HepG2 (cell line): ENCODE data around the gene EIF6. TPM values are rescaled to one million over a fixed set of nuclear protein-coding genes. Genes with fewer than 3 reads are reported as not detected.

ENCODE experiments used
- ARNTL ChIP-seq: sonication (generic); formaldehyde crosslinking; IDR thresholded peaks from 2 replicates; pipeline ENCODE4 v1.4.0; 2020; ENCODE audit warnings: mild to moderate bottlenecking, missing genetic modification reagents
- FOXJ3 ChIP-seq: sonication (generic); formaldehyde crosslinking; IDR thresholded peaks from 2 replicates; pipeline ENCODE4 v1.4.0; 2020; ENCODE audit warnings: missing genetic modification reagents, mild to moderate bottlenecking, borderline replicate concordance
- MIXL1 ChIP-seq: IDR thresholded peaks from 2 replicates; pipeline ENCODE4 v1.6.1; 2016
- NAIF1 ChIP-seq: sonication (generic); formaldehyde crosslinking; IDR thresholded peaks from 2 replicates; pipeline ENCODE4 v1.5.0; 2020; ENCODE audit warnings: mild to moderate bottlenecking, missing genetic modification reagents, borderline replicate concordance
- NRL ChIP-seq: sonication (generic); formaldehyde crosslinking; IDR thresholded peaks from 2 replicates; pipeline ENCODE4 v1.5.0; 2020; ENCODE audit warnings: missing genetic modification reagents, mild to moderate bottlenecking, moderate library complexity, borderline replicate concordance
- SOX13 ChIP-seq, 3 experiments: fragments of 450-650 bp in 1 of 3; sonication (generic) in 1 of 3; formaldehyde crosslinking in 1 of 3; IDR thresholded peaks in 2 of 3; conservative IDR thresholded peaks in 1 of 3; 2 replicates each; pipeline versions ENCODE4 v1.5.0 to v1.6.1; 2016 to 2020; ENCODE audit warnings: antibody characterized with exemption in 1 of 3, mild to moderate bottlenecking in 1 of 3, missing compliant biosample characterization in 1 of 3, missing genetic modification reagents in 1 of 3, moderate library complexity in 1 of 3
- SRSF1 ChIP-seq: fragments of 200-400 bp; formaldehyde crosslinking; optimal IDR thresholded peaks from 2 replicates; pipeline ENCODE3; 2017; ENCODE audit warnings: mild to moderate bottlenecking, low read depth, low read length, moderate library complexity
- ZNF230 ChIP-seq: sonication (generic); formaldehyde crosslinking; IDR thresholded peaks from 2 replicates; pipeline ENCODE4 v1.4.0; 2020; ENCODE audit warnings: mild to moderate bottlenecking, missing genetic modification reagents
- ZNF333 ChIP-seq: sonication (generic); formaldehyde crosslinking; IDR thresholded peaks from 2 replicates; pipeline ENCODE4 v1.4.0; 2020; ENCODE audit warnings: mild to moderate bottlenecking, missing genetic modification reagents, borderline replicate concordance
- ZNF563 ChIP-seq: sonication (generic); formaldehyde crosslinking; IDR thresholded peaks from 2 replicates; pipeline ENCODE4 v1.8.0; 2022; ENCODE audit warnings: mild to moderate bottlenecking, moderate library complexity, missing genetic modification reagents
- ZNF776 ChIP-seq: sonication (generic); formaldehyde crosslinking; IDR thresholded peaks from 2 replicates; pipeline ENCODE4 v1.4.0; 2020; ENCODE audit warnings: mild to moderate bottlenecking, missing genetic modification reagents
- polyA plus RNA-seq, 8 experiments: library from polyadenylated mRNA; depleted of rRNA in 3 of 8; stranded (reverse) in 7 of 8; unstranded in 1 of 8; fragments of >200 nt; fragmentation: Illumina TruSeq in 4 of 8; extraction: Trizol in 4 of 8; gene quantifications; 2 replicates each; pipeline versions ENCODE4 v1.2.1 to v1.2.3, GENCODE V29; 2011 to 2016; ENCODE audit warnings: low read depth in 4 of 8, missing spikeins in 1 of 8, mixed read lengths in 1 of 8; ENCODE audit not compliant: insufficient read depth in 1 of 8
- total RNA-seq, 5 experiments: library from RNA; depleted of rRNA; stranded (reverse); fragments of >200 nt; fragmentation: Illumina TruSeq; extraction: Trizol; gene quantifications; 2 replicates each; pipeline ENCODE4 v1.2.3, GENCODE V29; 2016; ENCODE audit warnings: low read depth in 1 of 5
- TF ChIP-seq, protein P1 (sequence below): IDR thresholded peaks from 2 replicates; pipeline ENCODE4 v1.6.1; 2016; ENCODE audit warnings: control low read depth
- TF ChIP-seq, protein P2 (sequence below): sonication (generic); formaldehyde crosslinking; IDR thresholded peaks from 2 replicates; pipeline ENCODE4 v1.5.1; 2020; ENCODE audit warnings: mild to moderate bottlenecking, missing genetic modification reagents, moderate library complexity
- TF ChIP-seq, protein P3 (sequence below): sonication (generic); formaldehyde crosslinking; IDR thresholded peaks from 2 replicates; pipeline ENCODE4 v1.8.0; 2022; ENCODE audit warnings: missing genetic modification reagents, mild to moderate bottlenecking, inconsistent platforms, borderline replicate concordance
- TF ChIP-seq, protein P4 (sequence below): sonication (generic); formaldehyde crosslinking; IDR thresholded peaks from 2 replicates; pipeline ENCODE4 v1.4.0; 2020; ENCODE audit warnings: missing genetic modification reagents
- TF ChIP-seq, protein P5 (sequence below): conservative IDR thresholded peaks from 2 replicates; pipeline ENCODE4 v1.6.1; 2018; ENCODE audit warnings: missing genetic modification reagents
- TF ChIP-seq, protein P6 (sequence below), 2 experiments: sonication (generic) in 1 of 2; formaldehyde crosslinking in 1 of 2; IDR thresholded peaks; 2 replicates each; pipeline versions ENCODE4 v1.4.0 to v1.6.1; 2018 to 2020; ENCODE audit warnings: missing genetic modification reagents in 2 of 2, borderline replicate concordance in 1 of 2, low read depth in 1 of 2, mild to moderate bottlenecking in 1 of 2, missing biosample characterization in 1 of 2

The EIF6 gene
- total and polyA plus RNA-seq, 2 of the 13 experiments (the other 11 are each of a cell fraction or from before 2014, with no cell fraction given), result 462 to 466 TPM

DNA sequence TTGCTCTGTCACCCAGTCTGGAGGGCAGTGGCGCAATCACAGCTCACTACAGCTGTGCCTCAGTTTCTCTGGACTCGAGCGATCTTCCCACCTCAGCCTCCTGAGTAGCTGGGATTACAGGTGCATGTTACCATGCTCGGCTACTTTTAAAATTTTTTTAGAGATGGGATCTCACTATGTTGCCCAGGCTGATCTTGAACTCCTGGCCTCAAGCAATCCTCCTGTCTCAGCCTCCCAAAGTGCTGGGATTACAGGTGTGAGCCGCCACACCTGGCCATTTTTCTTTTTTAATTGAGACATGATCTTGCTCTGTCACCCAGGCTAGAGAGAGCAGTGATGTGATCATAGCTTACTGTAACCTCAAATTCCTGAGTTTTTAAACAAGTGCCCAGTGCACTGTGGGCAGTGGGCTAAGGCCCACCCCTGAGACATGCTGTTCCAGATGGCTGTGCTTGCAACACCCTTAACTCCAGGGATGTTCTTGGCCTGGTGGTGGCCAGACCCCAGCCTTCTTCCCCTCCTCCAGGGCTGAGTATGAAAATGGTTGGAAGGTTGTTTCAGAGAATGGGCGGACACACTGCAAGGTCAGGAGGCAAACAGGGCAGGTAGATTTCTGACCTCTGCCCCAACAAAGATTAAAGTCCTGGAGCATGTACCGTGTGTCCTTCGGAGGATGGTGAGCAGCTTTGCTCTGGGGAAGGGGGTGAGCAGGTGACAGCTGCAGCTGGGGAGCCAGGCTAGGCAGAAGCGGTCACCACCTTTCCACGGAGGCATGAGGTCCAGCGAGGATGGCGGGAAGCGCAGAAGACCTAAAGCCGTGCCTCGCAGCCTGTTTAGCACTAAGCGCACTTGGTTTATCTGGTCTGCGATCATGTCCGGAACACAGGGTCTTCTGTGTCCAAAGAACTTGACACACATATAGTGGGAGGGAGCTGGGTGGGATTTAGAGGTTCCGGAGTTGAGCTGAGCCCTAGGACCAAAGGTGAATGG, 9.0 kb upstream of the EIF6 start (continued):
- TF ChIP-seq, protein P1, sequence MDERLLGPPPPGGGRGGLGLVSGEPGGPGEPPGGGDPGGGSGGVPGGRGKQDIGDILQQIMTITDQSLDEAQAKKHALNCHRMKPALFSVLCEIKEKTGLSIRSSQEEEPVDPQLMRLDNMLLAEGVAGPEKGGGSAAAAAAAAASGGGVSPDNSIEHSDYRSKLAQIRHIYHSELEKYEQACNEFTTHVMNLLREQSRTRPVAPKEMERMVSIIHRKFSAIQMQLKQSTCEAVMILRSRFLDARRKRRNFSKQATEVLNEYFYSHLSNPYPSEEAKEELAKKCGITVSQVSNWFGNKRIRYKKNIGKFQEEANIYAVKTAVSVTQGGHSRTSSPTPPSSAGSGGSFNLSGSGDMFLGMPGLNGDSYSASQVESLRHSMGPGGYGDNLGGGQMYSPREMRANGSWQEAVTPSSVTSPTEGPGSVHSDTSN (CRISPR knock-in tag), result no peak
- TF ChIP-seq, protein P2, sequence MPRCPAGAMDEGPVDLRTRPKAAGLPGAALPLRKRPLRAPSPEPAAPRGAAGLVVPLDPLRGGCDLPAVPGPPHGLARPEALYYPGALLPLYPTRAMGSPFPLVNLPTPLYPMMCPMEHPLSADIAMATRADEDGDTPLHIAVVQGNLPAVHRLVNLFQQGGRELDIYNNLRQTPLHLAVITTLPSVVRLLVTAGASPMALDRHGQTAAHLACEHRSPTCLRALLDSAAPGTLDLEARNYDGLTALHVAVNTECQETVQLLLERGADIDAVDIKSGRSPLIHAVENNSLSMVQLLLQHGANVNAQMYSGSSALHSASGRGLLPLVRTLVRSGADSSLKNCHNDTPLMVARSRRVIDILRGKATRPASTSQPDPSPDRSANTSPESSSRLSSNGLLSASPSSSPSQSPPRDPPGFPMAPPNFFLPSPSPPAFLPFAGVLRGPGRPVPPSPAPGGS (CRISPR knock-in tag), result no peak; the same call in none of the 2 replicates
- TF ChIP-seq, protein P3, sequence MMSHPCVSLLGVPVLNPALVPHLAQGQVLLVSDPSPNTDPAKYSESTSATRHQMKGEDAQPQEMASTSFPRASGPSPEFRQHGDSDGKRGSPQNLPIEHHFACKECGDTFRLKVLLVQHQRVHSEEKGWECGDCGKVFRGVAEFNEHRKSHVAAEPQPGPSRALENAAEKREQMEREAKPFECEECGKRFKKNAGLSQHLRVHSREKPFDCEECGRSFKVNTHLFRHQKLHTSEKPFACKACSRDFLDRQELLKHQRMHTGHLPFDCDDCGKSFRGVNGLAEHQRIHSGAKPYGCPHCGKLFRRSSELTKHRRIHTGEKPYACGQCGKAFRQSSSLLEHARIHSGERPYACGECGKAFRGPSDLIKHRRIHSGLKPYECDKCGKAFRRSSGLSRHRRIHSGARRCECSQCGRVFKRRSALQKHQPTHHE (CRISPR knock-in tag), result 0 out of 2 replicates have a peak, but pooled peaks have one; percentile 15
- TF ChIP-seq ZNF776 (CRISPR knock-in tag) (no peak), SRSF1 (peak; percentile 64), FOXJ3 (no peak), ZNF563 (CRISPR knock-in tag) (no peak), MIXL1 (peak; percentile 9; the same call in 1 of the 2 replicates), NAIF1 (CRISPR knock-in tag) (no peak), ARNTL (CRISPR knock-in tag) (no peak), NRL (CRISPR knock-in tag) (0 out of 2 replicates have a peak, but pooled peaks have one; percentile 32), ZNF230 (CRISPR knock-in tag) (no peak), ZNF333 (peak; percentile 19; the same call in 1 of the 2 replicates), SOX13 (IDR thresholded peaks at IDR 0.05) (no peak), SOX13 (CRISPR knock-in tag; conservative IDR thresholded peaks at IDR 0.05 in 1 of 2, IDR thresholded peaks at IDR 0.05 in 1 of 2) (no peak)
- TF ChIP-seq, protein P4, sequence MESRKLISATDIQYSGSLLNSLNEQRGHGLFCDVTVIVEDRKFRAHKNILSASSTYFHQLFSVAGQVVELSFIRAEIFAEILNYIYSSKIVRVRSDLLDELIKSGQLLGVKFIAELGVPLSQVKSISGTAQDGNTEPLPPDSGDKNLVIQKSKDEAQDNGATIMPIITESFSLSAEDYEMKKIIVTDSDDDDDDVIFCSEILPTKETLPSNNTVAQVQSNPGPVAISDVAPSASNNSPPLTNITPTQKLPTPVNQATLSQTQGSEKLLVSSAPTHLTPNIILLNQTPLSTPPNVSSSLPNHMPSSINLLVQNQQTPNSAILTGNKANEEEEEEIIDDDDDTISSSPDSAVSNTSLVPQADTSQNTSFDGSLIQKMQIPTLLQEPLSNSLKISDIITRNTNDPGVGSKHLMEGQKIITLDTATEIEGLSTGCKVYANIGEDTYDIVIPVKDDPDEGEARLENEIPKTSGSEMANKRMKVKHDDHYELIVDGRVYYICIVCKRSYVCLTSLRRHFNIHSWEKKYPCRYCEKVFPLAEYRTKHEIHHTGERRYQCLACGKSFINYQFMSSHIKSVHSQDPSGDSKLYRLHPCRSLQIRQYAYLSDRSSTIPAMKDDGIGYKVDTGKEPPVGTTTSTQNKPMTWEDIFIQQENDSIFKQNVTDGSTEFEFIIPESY (CRISPR knock-in tag), result peak; percentile 70
- TF ChIP-seq, protein P5, sequence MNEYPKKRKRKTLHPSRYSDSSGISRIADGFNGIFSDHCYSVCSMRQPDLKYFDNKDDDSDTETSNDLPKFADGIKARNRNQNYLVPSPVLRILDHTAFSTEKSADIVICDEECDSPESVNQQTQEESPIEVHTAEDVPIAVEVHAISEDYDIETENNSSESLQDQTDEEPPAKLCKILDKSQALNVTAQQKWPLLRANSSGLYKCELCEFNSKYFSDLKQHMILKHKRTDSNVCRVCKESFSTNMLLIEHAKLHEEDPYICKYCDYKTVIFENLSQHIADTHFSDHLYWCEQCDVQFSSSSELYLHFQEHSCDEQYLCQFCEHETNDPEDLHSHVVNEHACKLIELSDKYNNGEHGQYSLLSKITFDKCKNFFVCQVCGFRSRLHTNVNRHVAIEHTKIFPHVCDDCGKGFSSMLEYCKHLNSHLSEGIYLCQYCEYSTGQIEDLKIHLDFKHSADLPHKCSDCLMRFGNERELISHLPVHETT, result no peak
- TF ChIP-seq, protein P6, sequence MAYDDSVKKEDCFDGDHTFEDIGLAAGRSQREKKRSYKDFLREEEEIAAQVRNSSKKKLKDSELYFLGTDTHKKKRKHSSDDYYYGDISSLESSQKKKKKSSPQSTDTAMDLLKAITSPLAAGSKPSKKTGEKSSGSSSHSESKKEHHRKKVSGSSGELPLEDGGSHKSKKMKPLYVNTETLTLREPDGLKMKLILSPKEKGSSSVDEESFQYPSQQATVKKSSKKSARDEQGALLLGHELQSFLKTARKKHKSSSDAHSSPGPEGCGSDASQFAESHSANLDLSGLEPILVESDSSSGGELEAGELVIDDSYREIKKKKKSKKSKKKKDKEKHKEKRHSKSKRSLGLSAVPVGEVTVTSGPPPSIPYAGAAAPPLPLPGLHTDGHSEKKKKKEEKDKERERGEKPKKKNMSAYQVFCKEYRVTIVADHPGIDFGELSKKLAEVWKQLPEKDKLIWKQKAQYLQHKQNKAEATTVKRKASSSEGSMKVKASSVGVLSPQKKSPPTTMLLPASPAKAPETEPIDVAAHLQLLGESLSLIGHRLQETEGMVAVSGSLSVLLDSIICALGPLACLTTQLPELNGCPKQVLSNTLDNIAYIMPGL (CRISPR knock-in tag; IDR thresholded peaks at IDR 0.05; ENCODE audit: borderline replicate concordance in 1 of 2, low read depth in 1 of 2), result no peak
